Subcutaneous abdominal adipose tissue (tissue), 5 donors: Measurements from ENCODE around the gene OXNAD1.

ENCODE experiments used
- H3K27ac ChIP-seq: one replicate; pipeline ENCODE4 v1.7.0; 2013; ENCODE audit warnings: low read depth, mild to moderate bottlenecking, inconsistent platforms, low read length, moderate library complexity
- H3K27me3 ChIP-seq, 5 donors: one replicate each; pipeline ENCODE4 v1.7.0; 2013; ENCODE audit warnings: low read length in 5 of 5, inconsistent platforms in 1 of 5; ENCODE audit not compliant: control insufficient read depth in 5 of 5, insufficient read depth in 4 of 5
- H3K36me3 ChIP-seq, 5 donors: one replicate each; pipeline ENCODE4 v1.7.0; 2013; ENCODE audit warnings: low read length in 5 of 5; ENCODE audit not compliant: control insufficient read depth in 5 of 5, insufficient read depth in 5 of 5
- H3K4me1 ChIP-seq, 5 donors: one replicate each; pipeline ENCODE4 v1.7.0; 2013; ENCODE audit warnings: low read length in 5 of 5, mild to moderate bottlenecking in 3 of 5, moderate library complexity in 1 of 5; ENCODE audit not compliant: control insufficient read depth in 5 of 5, insufficient read depth in 5 of 5
- H3K4me3 ChIP-seq, 5 donors: one replicate each; pipeline ENCODE4 v1.7.0; 2013; ENCODE audit warnings: low read length in 5 of 5, low read depth in 1 of 5
- H3K9ac ChIP-seq, 5 donors: one replicate each; pipeline ENCODE4 v1.7.0; 2013; ENCODE audit warnings: low read length in 5 of 5, mild to moderate bottlenecking in 4 of 5, moderate library complexity in 3 of 5
- H3K9me3 ChIP-seq, 5 donors: one replicate each; pipeline ENCODE4 v1.7.0; 2013; ENCODE audit warnings: low read length in 5 of 5; ENCODE audit not compliant: control insufficient read depth in 5 of 5
- donor health status: healthy.
- donor health status: healthy.
- donor health status: healthy.
- donor health status: healthy.
- donor health status: healthy.

Gene OXNAD1

DNA sequence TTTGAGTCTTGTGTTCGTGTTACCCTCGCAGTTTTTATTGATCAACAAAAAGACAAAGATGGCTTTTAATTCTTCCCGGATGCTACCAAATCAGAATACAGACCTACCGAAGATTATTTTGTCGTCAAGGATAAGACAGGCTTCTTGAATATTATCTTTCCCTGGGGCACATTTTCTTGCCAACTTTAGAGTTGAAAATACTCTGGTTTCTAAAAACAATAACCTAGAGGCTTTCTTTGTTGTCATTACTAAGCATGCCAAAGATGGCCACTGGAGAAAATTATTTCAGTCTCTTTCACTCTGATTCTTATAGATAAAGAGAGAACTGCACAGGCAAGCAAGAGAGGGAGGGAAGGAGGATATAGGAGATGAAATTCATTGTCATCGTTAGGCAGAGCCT lies 33.9 kb downstream of the OXNAD1 start:
- H3K27ac ChIP-seq, result no peak overlapping the region
- H3K36me3 ChIP-seq, result peaks cover 4 to 10% (median 7%) of the 10 kb centered on the region in 5 donors
- H3K9ac ChIP-seq, result no peak overlapping the region
- no peak overlapping the region for H3K4me3 ChIP-seq
- peaks cover 0 to 5% (median 0%) of the 10 kb centered on the region in 5 donors for H3K9me3 ChIP-seq
- H3K27me3 ChIP-seq, result no peaks in the 10 kb centered on the region
- peaks cover 0 to 29% (median 7%) of the 10 kb centered on the region in 5 donors for H3K4me1 ChIP-seq

DNA sequence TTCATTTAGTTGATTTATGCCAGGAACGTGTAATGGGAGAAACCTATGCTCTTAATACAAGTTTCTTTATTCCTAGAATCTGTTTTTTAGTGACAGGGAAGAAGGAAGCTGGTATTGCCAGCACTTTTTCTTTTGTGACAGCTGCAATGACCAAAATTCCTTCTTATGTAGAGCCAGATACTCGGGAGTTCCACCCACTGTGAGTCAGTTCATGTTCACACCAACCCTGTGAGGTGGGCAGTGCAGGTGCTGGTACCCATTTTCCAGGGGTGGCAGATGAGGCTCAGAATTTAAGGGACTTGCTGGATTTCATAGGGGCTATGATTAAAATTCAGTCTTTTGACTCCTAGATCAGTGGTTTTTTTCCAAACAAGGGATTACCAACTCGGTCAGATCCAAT lies 34.7 kb downstream of the OXNAD1 start:
- Histone ChIP-seq H3K9me3 (peaks cover 0 to 4% (median 0%) of the 10 kb centered on the region in 5 donors), H3K27ac (no peak overlapping the region), H3K4me1 (peaks cover 0 to 29% (median 7%) of the 10 kb centered on the region in 5 donors), H3K27me3 (no peaks in the 10 kb centered on the region), H3K4me3 (no peak overlapping the region), H3K36me3 (peaks cover 4 to 10% (median 7%) of the 10 kb centered on the region in 5 donors), H3K9ac (no peak overlapping the region)

DNA sequence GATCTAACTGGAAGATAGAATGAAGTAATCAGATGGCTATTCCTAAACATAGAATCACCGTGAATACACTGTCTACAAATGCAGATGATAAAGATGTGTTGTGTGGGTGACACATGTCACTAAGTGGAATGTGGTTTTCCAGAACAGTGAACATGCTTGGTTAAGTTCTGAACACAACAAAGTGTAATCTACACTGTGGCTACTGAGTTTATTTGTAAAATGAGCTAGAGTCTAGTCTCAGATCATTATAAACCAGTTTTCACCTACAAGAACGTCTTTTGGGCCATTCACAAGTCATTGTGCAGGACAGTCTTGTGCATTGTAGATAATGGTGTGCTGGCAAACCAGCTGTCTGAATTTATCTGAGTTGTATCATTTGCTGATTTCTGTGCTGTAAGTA lies 35.3 kb downstream of the OXNAD1 start:
- Histone ChIP-seq H3K36me3 (peaks cover 3 to 10% (median 7%) of the 10 kb centered on the region in 5 donors), H3K4me3 (no peak overlapping the region), H3K27ac (no peak overlapping the region)

DNA sequence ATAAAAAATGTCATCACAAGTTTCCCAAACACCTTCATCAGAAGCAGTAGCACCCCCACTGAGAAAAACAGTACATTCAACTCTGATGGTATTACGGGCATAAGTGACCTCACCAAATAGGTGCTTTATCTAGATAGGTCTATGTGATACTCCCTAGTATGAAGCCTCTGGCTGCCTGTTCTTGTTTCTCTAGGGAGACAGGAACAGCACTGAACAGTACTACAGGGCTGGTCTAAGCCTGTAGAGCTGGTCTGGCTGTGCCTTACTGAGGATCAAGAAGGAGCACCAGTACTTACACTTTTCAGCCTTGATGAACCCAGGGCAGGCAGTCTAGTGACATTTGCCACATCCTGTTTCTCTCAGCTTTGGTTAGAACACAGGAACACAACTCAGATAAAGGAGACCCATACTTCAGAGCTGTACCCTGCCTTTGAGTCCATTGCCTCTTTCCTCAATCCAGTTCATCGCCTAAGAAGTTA lies 35.9 kb downstream of the OXNAD1 start:
- Histone ChIP-seq H3K4me3 (no peak overlapping the region), H3K27ac (no peak overlapping the region), H3K9ac (no peak overlapping the region), H3K36me3 (peaks cover 0 to 12% (median 6%) of the 10 kb centered on the region in 5 donors), H3K4me1 (peaks cover 0 to 29% (median 7%) of the 10 kb centered on the region in 5 donors), H3K27me3 (no peaks in the 10 kb centered on the region), H3K9me3 (peaks cover 0 to 4% (median 0%) of the 10 kb centered on the region in 5 donors)

More for the DNA sequence above, 35.3 kb downstream of the OXNAD1 start:
- Histone ChIP-seq H3K9ac (no peak overlapping the region), H3K9me3 (peaks cover 0 to 4% (median 0%) of the 10 kb centered on the region in 5 donors), H3K4me1 (peaks cover 0 to 29% (median 7%) of the 10 kb centered on the region in 5 donors), H3K27me3 (no peaks in the 10 kb centered on the region)

DNA sequence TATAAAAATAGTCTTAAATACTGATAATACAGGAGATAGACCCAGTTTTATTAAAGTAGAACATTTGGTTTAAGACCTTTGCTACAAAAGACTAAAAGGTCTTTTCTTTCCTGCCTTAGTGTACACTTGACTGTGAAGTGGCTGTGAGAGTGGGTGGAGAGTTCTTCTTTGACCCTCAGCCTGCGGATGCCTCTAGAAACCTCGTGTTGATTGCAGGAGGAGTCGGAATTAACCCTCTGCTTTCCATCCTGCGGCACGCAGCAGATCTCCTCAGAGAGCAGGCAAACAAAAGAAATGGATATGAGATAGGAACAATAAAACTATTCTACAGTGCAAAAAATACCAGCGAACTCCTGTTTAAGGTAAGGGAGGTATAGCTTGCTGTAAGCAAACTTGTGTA lies 36.5 kb downstream of the OXNAD1 start:
- Histone ChIP-seq H3K9ac (no peak overlapping the region), H3K36me3 (peaks cover 0 to 9% (median 4%) of the 10 kb centered on the region in 5 donors), H3K27me3 (no peaks in the 10 kb centered on the region), H3K4me1 (peaks cover 0 to 29% (median 7%) of the 10 kb centered on the region in 5 donors), H3K27ac (no peak overlapping the region), H3K9me3 (peaks cover 0 to 4% (median 0%) of the 10 kb centered on the region in 5 donors), H3K4me3 (no peak overlapping the region)

DNA sequence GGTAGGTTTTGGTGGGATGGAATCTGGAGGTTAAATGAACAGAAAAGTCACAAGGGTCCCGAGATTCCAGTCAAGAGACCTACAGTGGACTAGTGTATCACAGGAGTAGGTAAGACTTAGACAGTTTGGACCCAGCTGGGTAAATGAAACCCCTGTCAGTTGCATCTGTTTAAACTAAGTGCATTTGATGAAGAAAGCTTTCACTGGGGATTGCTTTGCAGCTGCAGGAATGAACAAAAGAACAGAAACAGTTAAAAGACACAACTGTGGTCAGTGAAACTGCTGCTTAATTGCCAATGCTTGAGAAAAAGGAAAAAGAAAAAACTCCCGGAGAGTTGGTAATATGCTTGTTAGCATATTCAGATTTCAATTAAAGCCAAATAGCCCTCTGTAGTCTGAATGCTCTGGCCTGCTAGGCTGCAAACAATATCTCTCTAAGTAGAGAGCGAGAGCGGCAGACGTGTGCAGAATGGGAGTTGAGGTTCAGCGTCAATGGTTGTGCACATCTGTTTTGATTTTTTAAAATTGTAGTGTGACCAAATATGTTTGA lies 37.1 kb downstream of the OXNAD1 start:
- Histone ChIP-seq H3K9me3 (peaks cover 0 to 1% (median 0%) of the 10 kb centered on the region in 5 donors), H3K4me1 (peaks cover 0 to 29% (median 7%) of the 10 kb centered on the region in 5 donors), H3K9ac (no peak overlapping the region), H3K4me3 (no peak overlapping the region), H3K36me3 (peaks cover 0 to 9% (median 4%) of the 10 kb centered on the region in 5 donors), H3K27me3 (no peaks in the 10 kb centered on the region), H3K27ac (no peak overlapping the region)

DNA sequence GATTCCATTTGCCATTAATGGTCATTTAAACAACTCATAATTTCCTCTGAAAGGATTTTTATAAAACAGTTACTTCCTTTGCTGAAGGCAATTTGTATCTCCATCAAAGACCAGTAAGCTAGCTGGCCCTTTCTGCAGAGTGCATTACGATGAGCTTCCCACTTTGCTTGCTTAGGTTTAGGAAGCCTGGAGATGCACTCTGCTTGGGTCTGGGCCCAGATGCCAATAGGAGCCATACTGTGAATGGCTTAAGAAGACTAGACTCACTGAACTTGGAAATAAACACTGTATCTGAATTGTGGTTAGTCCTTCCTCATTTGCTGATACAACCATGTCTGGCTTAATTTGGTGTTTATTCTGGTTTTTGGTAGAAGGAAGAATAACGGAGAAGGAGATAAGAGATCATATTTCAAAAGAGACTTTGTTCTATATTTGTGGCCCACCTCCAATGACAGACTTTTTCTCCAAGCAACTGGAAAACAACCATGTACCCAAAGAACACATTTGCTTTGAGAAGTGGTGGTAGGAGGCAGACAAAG lies 38.1 kb downstream of the OXNAD1 start:
- H3K36me3 ChIP-seq, result peaks cover 0 to 11% (median 4%) of the 10 kb centered on the region in 5 donors
- no peaks in the 10 kb centered on the region for H3K9me3 ChIP-seq
- H3K4me3 ChIP-seq, result no peak overlapping the region
- H3K27ac ChIP-seq, result no peak overlapping the region
- no peaks in the 10 kb centered on the region for H3K27me3 ChIP-seq
- peaks cover 0 to 27% (median 6%) of the 10 kb centered on the region in 5 donors for H3K4me1 ChIP-seq
- H3K9ac ChIP-seq, result no peak overlapping the region

DNA sequence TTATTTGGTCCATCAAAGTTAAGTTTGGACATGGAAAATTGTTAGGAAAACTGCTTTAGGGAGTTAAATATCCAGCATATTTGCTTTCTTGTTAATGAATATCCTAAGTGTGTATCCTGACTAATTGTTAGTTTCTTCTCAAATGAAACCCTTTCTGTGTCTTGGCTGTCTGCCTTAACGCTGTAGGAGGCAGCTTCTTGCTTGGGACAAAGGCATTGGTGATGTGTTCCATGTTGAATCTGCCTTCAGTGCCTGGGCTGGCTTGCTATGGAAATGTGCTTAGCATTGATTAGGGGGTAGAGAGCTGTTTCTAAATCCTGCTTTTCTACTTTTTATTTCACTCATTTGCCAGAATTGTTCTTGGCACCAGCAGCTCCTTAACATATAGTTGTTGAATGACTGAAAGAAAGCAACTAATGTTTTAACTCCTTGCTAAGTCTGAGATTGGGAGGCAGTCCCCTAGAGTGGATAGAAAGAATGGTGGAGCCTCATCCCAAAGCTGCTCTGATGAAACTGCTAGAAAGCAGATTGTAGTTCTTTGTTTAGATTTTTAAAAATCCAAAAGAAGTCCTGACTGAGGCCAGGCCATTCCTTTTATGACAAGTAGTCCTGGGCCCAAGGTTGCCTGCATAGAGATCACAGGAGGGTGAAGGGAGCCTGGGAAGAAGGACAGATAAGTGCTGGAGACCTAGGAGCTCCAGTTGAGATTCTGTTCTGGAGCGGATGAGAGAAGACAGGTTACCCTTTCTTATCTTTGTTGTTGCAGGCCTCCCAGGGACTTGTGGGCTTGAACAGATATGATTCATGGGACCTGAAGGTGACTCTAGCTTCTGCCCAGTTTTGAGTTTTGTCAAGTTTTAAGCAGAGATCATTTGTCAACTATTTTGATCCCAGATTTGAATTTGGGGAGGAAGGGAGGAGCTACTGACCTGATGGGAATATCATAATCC lies 39.3 kb downstream of the OXNAD1 start:
- Histone ChIP-seq H3K27me3 (no peaks in the 10 kb centered on the region), H3K4me1 (peaks cover 0 to 18% (median 3%) of the 10 kb centered on the region in 5 donors), H3K9me3 (no peaks in the 10 kb centered on the region), H3K36me3 (peaks cover 0 to 14% (median 4%) of the 10 kb centered on the region in 5 donors), H3K4me3 (no peak overlapping the region), H3K27ac (no peak overlapping the region), H3K9ac (no peak overlapping the region)

DNA sequence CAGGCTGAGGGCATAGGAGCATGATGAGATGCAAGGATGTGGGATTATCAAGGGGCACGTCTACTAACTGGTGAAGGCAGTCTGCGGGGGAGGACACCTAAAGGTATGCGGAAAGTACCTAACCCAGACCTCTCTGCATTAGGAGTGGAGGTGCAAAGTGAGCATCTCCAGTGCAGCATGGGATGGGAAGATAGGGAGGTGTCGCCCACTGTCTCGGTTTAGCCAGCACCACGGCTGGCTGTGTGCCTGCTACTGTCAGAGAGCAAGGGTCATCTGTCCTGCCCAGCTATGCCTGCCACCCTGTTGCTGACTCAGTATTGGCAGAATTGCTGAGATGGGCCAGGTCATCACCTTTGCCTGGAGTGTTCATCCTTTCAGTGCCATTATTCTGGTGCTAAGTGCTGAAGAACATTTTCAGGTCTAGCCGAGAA lies 40.1 kb downstream of the OXNAD1 start:
- Histone ChIP-seq H3K9ac (no peak overlapping the region), H3K9me3 (no peaks in the 10 kb centered on the region), H3K4me1 (peaks cover 0 to 18% (median 3%) of the 10 kb centered on the region in 5 donors), H3K27ac (no peak overlapping the region), H3K36me3 (peaks cover 0 to 14% (median 4%) of the 10 kb centered on the region in 5 donors), H3K4me3 (no peak overlapping the region), H3K27me3 (no peaks in the 10 kb centered on the region)
